SK-N-MC (cell line): ENCODE data around the gene RBM26.

Source experiments
- DNase-seq: peaks from one replicate; pipeline ENCODE4 v3.0.0-alpha.2; 2011; ENCODE audit warnings: low read depth, low spot score
- H3K27ac ChIP-seq: fragments of 200-600 bp; sonication (generic); 2 replicates; pipeline ENCODE4 v1.5.1; 2016; ENCODE audit warnings: mixed run types
- H3K36me3 ChIP-seq: fragments of 200-600 bp; sonication (generic); 2 replicates; pipeline ENCODE4 v1.6.1; 2017; ENCODE audit warnings: antibody characterized with exemption, low read length, mixed read lengths; ENCODE audit not compliant: insufficient read depth
- H3K4me3 ChIP-seq: fragments of 200-600 bp; sonication (generic); 2 replicates; pipeline ENCODE4 v1.5.1; 2016
- H3K9ac ChIP-seq: fragments of 200-600 bp; sonication (generic); 2 replicates; pipeline ENCODE4 v1.8.0; 2017; ENCODE audit warnings: mixed run types, mixed read lengths; ENCODE audit not compliant: insufficient read length
- H3K9me3 ChIP-seq: fragments of 200-600 bp; sonication (generic); 2 replicates; pipeline ENCODE4 v1.6.1; 2017; ENCODE audit warnings: low read depth, mild to moderate bottlenecking, antibody characterized with exemption, low read length, moderate library complexity, mixed read lengths
- EZH2 ChIP-seq: fragments of 200-600 bp; sonication (generic); IDR thresholded peaks from one replicate; pipeline ENCODE4 v1.6.1; 2017; ENCODE audit warnings: antibody characterized with exemption
- FOXP2 ChIP-seq: optimal IDR thresholded peaks from 2 replicates; pipeline ENCODE3; 2011; ENCODE audit warnings: mild to moderate bottlenecking, moderate library complexity; ENCODE audit not compliant: insufficient read depth; ENCODE audit errors: extremely low read length, control extremely low read depth
- POLR2AphosphoS5 ChIP-seq: IDR thresholded peaks from 2 replicates; pipeline ENCODE4 v1.6.1; 2012; ENCODE audit warnings: mild to moderate bottlenecking, low read depth, low read length, borderline replicate concordance

The RBM26 gene

GRCh38 chr13:79405831-79406596 lies at the start of gene RBM26:
TSS of gene RBM26 (minus strand) at chr13:79406255. CDS start at chr13:79405774, 481 bp downstream.
- TF ChIP-seq POLR2AphosphoS5 (peak; percentile 98), FOXP2 (no peak)
- peak within 1 kb of the TSS; percentile 96 for H3K4me3 ChIP-seq
- H3K9me3 ChIP-seq: no peaks in the 10 kb centered on the region
- peaks cover 28% of the 10 kb centered on the region for H3K36me3 ChIP-seq
- peak; percentile 82 for DNase-seq
- peak within 1 kb of the TSS; percentile 99 for H3K9ac ChIP-seq
- peak within 1 kb of the TSS; percentile 98 for H3K27ac ChIP-seq

GRCh38 chr13:79455331-79455730 lies 49.3 kb upstream of the RBM26 start:
- H3K9me3 ChIP-seq: no peaks in the 10 kb centered on the region; the same call in 1 of the 2 replicates
- H3K4me3 ChIP-seq: no peak overlapping the region
- H3K36me3 ChIP-seq: no peaks in the 10 kb centered on the region
- TF ChIP-seq POLR2AphosphoS5: no peak
- no peak for TF ChIP-seq EZH2
- no peak for TF ChIP-seq FOXP2
- DNase-seq: no peak
- H3K27ac ChIP-seq: no peak overlapping the region
- H3K9ac ChIP-seq: no peak overlapping the region

DNA sequence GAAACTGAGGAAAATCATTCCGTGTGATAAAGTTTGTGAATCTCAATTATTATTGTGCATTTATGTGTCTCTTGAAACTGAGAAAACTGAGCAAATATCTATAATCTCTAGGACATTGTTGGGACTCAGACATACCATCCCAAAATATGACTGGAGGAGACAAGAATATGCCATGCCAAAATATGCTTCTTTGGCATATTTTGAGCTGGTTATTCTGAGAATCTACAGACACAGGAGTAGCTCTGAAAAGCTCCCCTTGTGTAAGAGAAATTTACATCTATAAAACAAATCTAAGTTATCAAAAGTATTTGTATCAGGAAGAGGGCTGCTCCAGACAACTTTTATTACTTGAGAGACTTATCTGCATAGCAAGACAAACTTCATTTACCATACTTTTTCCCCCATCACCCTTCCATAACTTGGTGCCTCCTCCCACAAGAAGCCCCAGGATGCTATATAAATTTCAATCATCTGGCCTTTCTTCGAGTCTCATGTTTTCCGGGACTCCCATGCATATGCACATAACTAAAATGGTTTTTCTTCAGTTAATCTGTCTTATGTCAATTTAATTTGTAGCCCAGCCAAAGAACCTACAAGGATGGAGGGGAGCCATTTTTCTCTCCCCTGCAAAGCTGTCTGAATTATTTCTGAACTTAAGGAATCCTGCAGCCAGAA lies 46.3 kb upstream of the RBM26 start:
- H3K4me3 ChIP-seq: peak overlapping the region; percentile 31; the same call in 1 of the 2 replicates
- peak overlapping the region; percentile 82 for H3K27ac ChIP-seq
- TF ChIP-seq FOXP2: no peak
- no peak for TF ChIP-seq EZH2
- TF ChIP-seq POLR2AphosphoS5: no peak
- H3K36me3 ChIP-seq: no peaks in the 10 kb centered on the region
- no peak for DNase-seq
- H3K9me3 ChIP-seq: no peaks in the 10 kb centered on the region; the same call in 1 of the 2 replicates
- H3K9ac ChIP-seq: no peak overlapping the region

GRCh38 chr13:79451500-79451962 lies 45.5 kb upstream of the RBM26 start:
- TF ChIP-seq FOXP2: no peak
- TF ChIP-seq POLR2AphosphoS5: no peak
- no peak for TF ChIP-seq EZH2
- no peak overlapping the region for H3K9ac ChIP-seq
- H3K9me3 ChIP-seq: no peaks in the 10 kb centered on the region
- H3K4me3 ChIP-seq: no peak overlapping the region; the same call in 1 of the 2 replicates
- peak overlapping the region; percentile 82 for H3K27ac ChIP-seq
- no peak for DNase-seq
- no peaks in the 10 kb centered on the region for H3K36me3 ChIP-seq

DNA sequence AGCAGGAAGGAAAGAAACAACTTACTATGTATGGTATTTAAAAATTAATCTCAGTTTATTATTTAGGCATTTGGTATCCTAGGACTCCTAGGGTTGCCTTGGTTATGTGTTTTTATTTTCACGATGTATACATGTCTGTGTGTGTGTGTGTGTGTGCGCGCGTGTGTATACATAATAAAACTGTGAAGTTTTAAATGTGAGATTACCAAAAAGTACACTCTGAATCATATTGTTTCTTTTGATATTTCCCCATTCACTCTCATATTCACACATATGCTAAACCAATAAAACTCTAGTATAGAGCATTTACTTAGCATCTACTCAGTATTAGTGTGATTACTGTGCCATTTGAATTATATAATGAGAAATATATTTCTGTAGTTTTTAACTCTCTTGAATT lies 44.1 kb upstream of the RBM26 start:
- Histone ChIP-seq H3K9me3 (no peaks in the 10 kb centered on the region), H3K9ac (no peak overlapping the region), H3K4me3 (peak overlapping the region; percentile 38), H3K36me3 (no peaks in the 10 kb centered on the region), H3K27ac (peak overlapping the region; percentile 73; the same call in 1 of the 2 replicates)
- DNase-seq: no peak
- TF ChIP-seq FOXP2: no peak
- no peak for TF ChIP-seq POLR2AphosphoS5
- no peak for TF ChIP-seq EZH2

GRCh38 chr13:79448413-79448812 lies 42.4 kb upstream of the RBM26 start:
- no peak for TF ChIP-seq EZH2
- H3K27ac ChIP-seq: peak overlapping the region; percentile 28; the same call in 1 of the 2 replicates
- no peak for DNase-seq

GRCh38 chr13:79447741-79448140 lies 41.7 kb upstream of the RBM26 start:
- TF ChIP-seq FOXP2 (no peak), EZH2 (no peak), POLR2AphosphoS5 (no peak)
- Histone ChIP-seq H3K4me3 (no peak overlapping the region), H3K9ac (no peak overlapping the region), H3K27ac (peak overlapping the region; percentile 28; the same call in 1 of the 2 replicates), H3K36me3 (no peaks in the 10 kb centered on the region), H3K9me3 (no peaks in the 10 kb centered on the region)
- no peak for DNase-seq

More at GRCh38 chr13:79448413-79448812, 42.4 kb upstream of the RBM26 start:
- no peaks in the 10 kb centered on the region for H3K36me3 ChIP-seq
- H3K4me3 ChIP-seq: no peak overlapping the region
- H3K9ac ChIP-seq: no peak overlapping the region
- H3K9me3 ChIP-seq: no peaks in the 10 kb centered on the region

- DNase-seq: no peak
- Histone ChIP-seq H3K9ac (no peak overlapping the region), H3K9me3 (no peaks in the 10 kb centered on the region), H3K27ac (no peak overlapping the region), H3K4me3 (no peak overlapping the region), H3K36me3 (no peaks in the 10 kb centered on the region)
- TF ChIP-seq FOXP2: no peak
- no peak for TF ChIP-seq EZH2
- no peak for TF ChIP-seq POLR2AphosphoS5
Measured at GRCh38 chr13:79447141-79447540, 41.1 kb upstream of the RBM26 start.

- TF ChIP-seq EZH2 (no peak), FOXP2 (no peak), POLR2AphosphoS5 (no peak)
- Histone ChIP-seq H3K27ac (no peak overlapping the region), H3K9me3 (no peaks in the 10 kb centered on the region), H3K4me3 (no peak overlapping the region), H3K9ac (no peak overlapping the region), H3K36me3 (no peaks in the 10 kb centered on the region)
- DNase-seq: no peak
Measured at GRCh38 chr13:79445968-79446645, 40.1 kb upstream of the RBM26 start.
